ENCODE data around the gene CDK2AP2.

DNA sequence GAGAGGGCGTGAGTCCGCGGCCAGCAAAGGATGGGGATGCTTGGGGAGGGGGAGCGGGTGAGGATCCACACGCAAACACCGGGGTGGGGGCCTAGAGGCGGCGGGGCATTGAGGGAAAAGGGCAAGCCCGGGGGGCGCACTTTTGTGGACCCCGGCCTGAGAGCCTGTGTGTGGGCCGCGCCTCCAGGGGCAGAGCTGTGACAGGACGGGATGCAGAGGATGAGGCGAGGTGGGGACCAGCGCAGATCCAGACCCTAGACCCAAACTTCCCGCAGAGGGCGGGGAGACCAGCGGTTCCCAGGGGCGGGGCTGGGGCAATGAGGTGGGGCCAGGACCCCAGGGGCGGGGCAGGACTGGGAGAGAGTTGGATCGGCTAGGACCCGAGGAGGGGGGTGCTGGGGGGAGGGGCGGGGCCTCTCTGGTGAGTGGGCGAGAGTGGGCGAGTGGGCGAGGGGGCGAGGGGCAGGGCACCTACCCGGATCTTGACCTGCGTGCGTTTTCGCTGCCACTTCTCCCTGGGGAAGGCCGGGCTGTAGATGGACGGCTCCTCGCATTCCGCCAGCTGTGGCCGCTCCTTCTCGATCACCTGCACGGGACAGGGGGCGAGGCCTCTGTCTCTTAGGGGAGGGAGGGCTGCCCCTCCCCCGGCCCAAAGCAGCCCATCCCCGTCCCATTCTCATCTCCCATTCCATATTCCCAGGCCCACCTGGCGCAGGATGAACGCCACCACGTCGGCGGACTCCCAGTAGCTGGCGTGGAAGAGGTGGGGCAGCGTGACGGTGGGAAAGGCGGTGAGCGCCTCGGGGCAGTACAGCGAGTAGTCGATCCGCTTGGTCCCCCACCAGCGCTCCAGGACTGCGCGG is 13.4 kb downstream of the CDK2AP2 start:
- TF ChIP-seq, protein P1, sequence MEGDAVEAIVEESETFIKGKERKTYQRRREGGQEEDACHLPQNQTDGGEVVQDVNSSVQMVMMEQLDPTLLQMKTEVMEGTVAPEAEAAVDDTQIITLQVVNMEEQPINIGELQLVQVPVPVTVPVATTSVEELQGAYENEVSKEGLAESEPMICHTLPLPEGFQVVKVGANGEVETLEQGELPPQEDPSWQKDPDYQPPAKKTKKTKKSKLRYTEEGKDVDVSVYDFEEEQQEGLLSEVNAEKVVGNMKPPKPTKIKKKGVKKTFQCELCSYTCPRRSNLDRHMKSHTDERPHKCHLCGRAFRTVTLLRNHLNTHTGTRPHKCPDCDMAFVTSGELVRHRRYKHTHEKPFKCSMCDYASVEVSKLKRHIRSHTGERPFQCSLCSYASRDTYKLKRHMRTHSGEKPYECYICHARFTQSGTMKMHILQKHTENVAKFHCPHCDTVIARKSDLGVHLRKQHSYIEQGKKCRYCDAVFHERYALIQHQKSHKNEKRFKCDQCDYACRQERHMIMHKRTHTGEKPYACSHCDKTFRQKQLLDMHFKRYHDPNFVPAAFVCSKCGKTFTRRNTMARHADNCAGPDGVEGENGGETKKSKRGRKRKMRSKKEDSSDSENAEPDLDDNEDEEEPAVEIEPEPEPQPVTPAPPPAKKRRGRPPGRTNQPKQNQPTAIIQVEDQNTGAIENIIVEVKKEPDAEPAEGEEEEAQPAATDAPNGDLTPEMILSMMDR (IDR thresholded peaks at IDR 0.05) = no peak
- no peak for TF ChIP-seq POLR2A (IDR thresholded peaks at IDR 0.05)

Measured in Peyer's patch (tissue), 4 donors.